KBM-7 (cell line): ENCODE data around the gene TWIST1.

Experiments
- DNase-seq: peaks from one replicate; pipeline ENCODE4 v3.0.0-alpha.2; 2015
- in situ Hi-C: fragments of 300-500 bp; cut with MboI; formaldehyde crosslinking; loops from 2 replicates; pipeline ENCODE4 v1.14.3; 2020; ENCODE audit warnings: low sequenced_read_pairs, low pct_unique_long_range_greater_than_20kb, mixed read lengths

The TWIST1 gene

GRCh38 chr7:19101472-19101871 is 16.0 kb downstream of the TWIST1 start:
- DNase-seq = no peak
- in situ Hi-C loops = no loop called here

- in situ Hi-C loops = no loop called here
- DNase-seq = no peak
These were observed 17.5 kb downstream of the TWIST1 start for GRCh38 chr7:19099924-19100323.

- in situ Hi-C loops = no loop called here
- DNase-seq = no peak
These were observed 18.2 kb downstream of the TWIST1 start for GRCh38 chr7:19099194-19099593.

GRCh38 chr7:19098510-19098909 is 18.9 kb downstream of the TWIST1 start:
- in situ Hi-C loops = no loop called here
- DNase-seq = no peak

GRCh38 chr7:19097165-19098055 is 20.0 kb downstream of the TWIST1 start:
- DNase-seq = no peak
- in situ Hi-C loops = no loop called here

GRCh38 chr7:19095353-19095860 is 22.0 kb downstream of the TWIST1 start:
- in situ Hi-C loops = no loop called here
- no peak for DNase-seq

- no peak for DNase-seq
- in situ Hi-C loops = no loop called here
These were observed 22.7 kb downstream of the TWIST1 start for GRCh38 chr7:19094598-19095352.

- no peak for DNase-seq
- in situ Hi-C loops = no loop called here
These were observed 23.3 kb downstream of the TWIST1 start for GRCh38 chr7:19094138-19094537.

- in situ Hi-C loops = no loop called here
- DNase-seq = no peak
These were observed 25.8 kb downstream of the TWIST1 start for GRCh38 chr7:19091550-19092200.

GRCh38 chr7:19090526-19090925 is 26.9 kb downstream of the TWIST1 start:
- in situ Hi-C loops = no loop called here
- DNase-seq = no peak

- in situ Hi-C loops = no loop called here
- DNase-seq = no peak
These were observed 27.6 kb downstream of the TWIST1 start for GRCh38 chr7:19089797-19090196.

GRCh38 chr7:19089378-19089777 is 28.1 kb downstream of the TWIST1 start:
- no peak for DNase-seq
- in situ Hi-C loops = no loop called here

GRCh38 chr7:19080093-19080492 is 37.3 kb downstream of the TWIST1 start:
- in situ Hi-C loops = no loop called here
- DNase-seq = no peak

- in situ Hi-C loops = no loop called here
- DNase-seq = no peak
These were observed 38.4 kb downstream of the TWIST1 start for GRCh38 chr7:19079066-19079465.

GRCh38 chr7:19069842-19070241 is 47.6 kb downstream of the TWIST1 start:
- DNase-seq = no peak
- in situ Hi-C loops = no loop called here

GRCh38 chr7:19066170-19066569 is 51.3 kb downstream of the TWIST1 start:
- in situ Hi-C loops = no loop called here
- DNase-seq = no peak
